Activated naive CD8-positive, alpha-beta T cell treated with anti-CD3 and anti-CD28 coated beads for 36 hours (primary cell): Measurements from ENCODE around the gene PSKH1. TPM values are rescaled to one million over a fixed set of nuclear protein-coding genes. Genes with fewer than 3 reads are reported as not detected.

ENCODE experiments used
- DNase-seq: peaks from one replicate; pipeline ENCODE4 v3.0.0; 2021
- H3K27ac Mint-ChIP-seq: one replicate; pipeline ENCODE4 v1.8.0; 2022; ENCODE audit warnings: mild to moderate bottlenecking, moderate library complexity, mixed read lengths
- H3K27me3 Mint-ChIP-seq: one replicate; pipeline ENCODE4 v1.8.0; 2022; ENCODE audit warnings: mild to moderate bottlenecking, mixed read lengths
- H3K36me3 Mint-ChIP-seq: one replicate; pipeline ENCODE4 v1.8.0; 2021; ENCODE audit warnings: mild to moderate bottlenecking, mixed read lengths
- H3K4me1 Mint-ChIP-seq: one replicate; pipeline ENCODE4 v1.8.0; 2021; ENCODE audit warnings: mixed read lengths
- H3K4me3 Mint-ChIP-seq: one replicate; pipeline ENCODE4 v1.8.0; 2022; ENCODE audit warnings: mild to moderate bottlenecking, moderate library complexity, mixed read lengths
- H3K9me3 Mint-ChIP-seq: one replicate; pipeline ENCODE4 v1.8.0; 2022; ENCODE audit warnings: mixed read lengths
- total RNA-seq, 2 experiments: library from RNA; stranded (reverse); gene quantifications; one replicate each; pipeline ENCODE4 v1.2.3, GENCODE V29; 2021

PSKH1 gene
- total RNA-seq = 10 to 100 TPM in 1 of 2 experiments, 1 to 10 TPM in 1; 9.9 to 10.6 TPM

DNA sequence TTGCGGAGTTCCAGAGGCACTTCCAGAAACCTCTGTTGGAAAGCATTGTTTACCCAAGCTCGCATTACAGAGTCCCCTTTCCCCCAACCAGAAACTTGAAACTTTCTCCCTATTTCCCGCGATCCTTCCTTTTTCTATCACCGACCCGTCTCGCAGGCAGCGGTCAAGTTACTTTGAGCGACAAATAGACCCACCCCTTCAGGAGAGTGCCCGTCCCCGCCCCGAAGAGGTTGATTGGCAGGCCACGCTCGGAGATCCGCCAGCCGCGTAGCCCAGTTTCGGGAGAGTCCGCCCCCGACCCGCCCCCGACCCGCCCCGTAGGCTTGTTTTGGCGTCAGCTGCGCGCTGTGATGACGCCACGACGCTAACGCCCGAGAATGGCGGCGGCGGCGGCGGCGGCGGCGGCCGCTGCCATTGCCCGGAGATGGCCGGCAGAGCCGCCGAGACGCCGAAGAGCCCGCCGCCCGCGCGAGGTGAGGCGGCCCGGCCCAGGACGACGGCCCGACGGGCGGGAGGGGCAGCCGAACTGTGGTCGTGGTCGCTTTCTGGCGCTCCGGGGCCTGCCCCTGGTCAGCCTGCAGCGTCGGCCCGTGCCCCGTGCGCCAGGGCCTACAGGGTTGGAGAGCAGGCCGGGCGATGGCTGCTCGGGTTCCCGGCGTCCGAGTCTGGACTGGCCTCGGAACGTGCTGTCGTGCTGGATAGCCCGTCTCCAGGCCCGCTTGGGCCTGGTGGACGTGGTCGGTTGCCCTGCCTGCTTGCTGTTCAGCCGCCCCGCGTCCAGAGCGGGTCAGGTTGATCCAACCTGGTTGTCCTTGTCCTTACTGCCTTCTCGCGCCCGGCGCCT is at the start of gene PSKH1:
TSS of gene PSKH1 (plus strand) at position 356 of the 844 bp plus-strand sequence. CDS start 15,496 bp downstream, outside the sequence.
- Mint-ChIP-seq H3K27me3 (no peaks in the 10 kb centered on the region), H3K36me3 (no peaks in the 10 kb centered on the region), H3K9me3 (no peaks in the 10 kb centered on the region), H3K4me3 (peak within 1 kb of the TSS; percentile 97), H3K27ac (peak within 1 kb of the TSS; percentile 93), H3K4me1 (peaks cover 19% of the 10 kb centered on the region)
- DNase-seq = peak; percentile 93

DNA sequence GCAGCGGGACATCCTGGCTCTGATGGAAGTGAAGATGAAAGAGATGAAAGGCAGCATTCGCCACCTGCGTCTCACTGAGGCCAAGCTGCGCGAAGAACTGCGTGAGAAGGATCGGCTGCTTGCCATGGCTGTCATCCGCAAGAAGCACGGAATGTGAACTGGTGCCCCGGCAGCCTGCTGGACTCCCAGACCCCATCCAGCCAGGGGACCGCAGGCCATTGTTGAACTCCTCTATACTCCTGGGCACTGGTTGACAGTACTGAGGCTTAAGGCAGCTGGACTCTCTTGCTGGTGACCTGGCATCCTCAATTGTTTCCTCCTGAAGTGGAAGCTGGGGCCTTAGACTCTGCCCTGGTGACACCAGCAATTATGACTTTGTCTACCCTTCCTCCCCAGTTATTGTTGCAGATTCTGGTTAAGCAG is 49.7 kb upstream of the PSKH1 start:
- no peak for DNase-seq
- H3K27me3 Mint-ChIP-seq = no peaks in the 10 kb centered on the region
- peaks cover 38% of the 10 kb centered on the region for H3K4me1 Mint-ChIP-seq
- peak overlapping the region; percentile 95 for H3K4me3 Mint-ChIP-seq
- H3K9me3 Mint-ChIP-seq = no peaks in the 10 kb centered on the region
- H3K27ac Mint-ChIP-seq = peak overlapping the region; percentile 91
- H3K36me3 Mint-ChIP-seq = peaks cover 3% of the 10 kb centered on the region

DNA sequence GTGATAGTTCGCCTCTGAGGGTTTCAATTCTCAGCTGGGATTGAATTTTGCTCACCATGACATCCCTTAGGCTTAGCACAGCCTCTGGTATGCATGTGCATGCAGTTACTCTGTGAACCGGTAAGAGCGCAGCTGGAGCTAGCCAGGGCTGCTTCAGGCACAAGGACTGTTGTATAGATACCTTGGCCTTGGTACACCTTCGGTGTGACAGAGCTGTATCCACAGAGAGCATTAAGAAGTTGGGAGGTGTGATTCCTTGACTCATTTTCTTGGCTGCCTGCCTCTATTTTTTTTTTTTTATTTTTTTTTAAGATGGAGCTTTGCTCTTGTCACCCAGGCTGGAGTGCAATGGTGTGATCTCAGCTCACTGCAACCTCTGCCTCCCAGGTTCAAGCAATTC is 48.6 kb upstream of the PSKH1 start:
- Mint-ChIP-seq H3K27ac (peak overlapping the region; percentile 91), H3K4me1 (peaks cover 39% of the 10 kb centered on the region), H3K27me3 (no peaks in the 10 kb centered on the region), H3K4me3 (peak overlapping the region; percentile 95), H3K36me3 (peaks cover 3% of the 10 kb centered on the region), H3K9me3 (no peaks in the 10 kb centered on the region)
- no peak for DNase-seq

DNA sequence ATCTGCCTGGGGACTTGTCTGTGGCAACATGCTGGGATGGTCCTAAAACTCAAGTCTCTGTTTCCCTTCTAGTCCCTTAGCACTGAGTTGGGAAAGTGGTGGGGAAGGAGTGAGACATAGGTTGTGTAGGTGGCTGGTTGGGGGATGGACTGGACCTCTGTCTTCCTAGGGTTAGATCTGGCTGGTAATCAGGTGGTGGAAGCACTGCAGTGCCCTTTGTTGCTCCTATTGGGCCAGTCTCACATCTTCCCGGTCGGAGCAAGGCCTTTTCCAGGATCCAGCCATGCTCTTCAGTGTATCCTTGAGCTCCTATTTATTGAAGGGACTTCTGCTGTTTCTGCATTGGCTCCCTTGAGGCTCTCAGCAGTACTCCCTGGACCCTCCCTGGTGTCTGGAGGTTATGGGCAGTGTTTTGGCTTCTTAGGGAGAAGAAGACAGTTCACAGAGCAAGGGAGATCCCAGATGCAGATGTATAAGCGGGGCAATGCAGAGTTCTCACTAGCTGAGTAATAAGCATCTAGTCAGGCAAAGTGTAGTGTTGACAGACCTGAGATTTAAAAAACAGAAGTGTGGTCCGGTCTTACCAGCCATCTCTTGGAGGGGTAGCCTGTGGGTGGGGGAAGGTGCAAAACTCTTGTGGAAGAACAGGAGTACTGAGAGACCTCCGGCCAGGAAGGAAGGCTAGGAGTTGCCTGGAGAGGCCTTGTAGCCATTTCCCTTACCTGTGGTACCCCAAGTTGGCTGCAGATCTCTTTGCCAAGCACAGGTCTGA is 47.6 kb upstream of the PSKH1 start:
- Mint-ChIP-seq H3K4me1 (peaks cover 39% of the 10 kb centered on the region), H3K9me3 (no peaks in the 10 kb centered on the region)

DNA sequence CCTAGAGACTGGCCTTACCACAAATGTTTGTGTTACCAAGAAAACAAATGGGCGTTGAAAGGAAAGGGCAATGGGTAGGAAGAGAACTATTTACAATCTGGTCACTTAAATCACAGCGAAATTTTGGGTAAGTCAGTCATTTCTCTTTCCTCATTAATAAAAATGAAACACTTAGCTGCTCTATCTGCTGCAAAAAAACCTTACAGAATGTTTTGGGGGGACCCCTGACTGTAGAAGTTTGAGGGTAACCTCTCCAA is 47.1 kb upstream of the PSKH1 start:
- H3K4me3 Mint-ChIP-seq = peak overlapping the region; percentile 85
- H3K27ac Mint-ChIP-seq = peak overlapping the region; percentile 88
- H3K4me1 Mint-ChIP-seq = peaks cover 39% of the 10 kb centered on the region
- H3K27me3 Mint-ChIP-seq = no peaks in the 10 kb centered on the region
- no peaks in the 10 kb centered on the region for H3K9me3 Mint-ChIP-seq
- no peak for DNase-seq
- peaks cover 10% of the 10 kb centered on the region for H3K36me3 Mint-ChIP-seq

More for the DNA sequence above, 47.6 kb upstream of the PSKH1 start:
- H3K36me3 Mint-ChIP-seq = peaks cover 10% of the 10 kb centered on the region
- peak overlapping the region; percentile 88 for H3K27ac Mint-ChIP-seq
- no peaks in the 10 kb centered on the region for H3K27me3 Mint-ChIP-seq
- DNase-seq = no peak
- H3K4me3 Mint-ChIP-seq = peak overlapping the region; percentile 85

DNA sequence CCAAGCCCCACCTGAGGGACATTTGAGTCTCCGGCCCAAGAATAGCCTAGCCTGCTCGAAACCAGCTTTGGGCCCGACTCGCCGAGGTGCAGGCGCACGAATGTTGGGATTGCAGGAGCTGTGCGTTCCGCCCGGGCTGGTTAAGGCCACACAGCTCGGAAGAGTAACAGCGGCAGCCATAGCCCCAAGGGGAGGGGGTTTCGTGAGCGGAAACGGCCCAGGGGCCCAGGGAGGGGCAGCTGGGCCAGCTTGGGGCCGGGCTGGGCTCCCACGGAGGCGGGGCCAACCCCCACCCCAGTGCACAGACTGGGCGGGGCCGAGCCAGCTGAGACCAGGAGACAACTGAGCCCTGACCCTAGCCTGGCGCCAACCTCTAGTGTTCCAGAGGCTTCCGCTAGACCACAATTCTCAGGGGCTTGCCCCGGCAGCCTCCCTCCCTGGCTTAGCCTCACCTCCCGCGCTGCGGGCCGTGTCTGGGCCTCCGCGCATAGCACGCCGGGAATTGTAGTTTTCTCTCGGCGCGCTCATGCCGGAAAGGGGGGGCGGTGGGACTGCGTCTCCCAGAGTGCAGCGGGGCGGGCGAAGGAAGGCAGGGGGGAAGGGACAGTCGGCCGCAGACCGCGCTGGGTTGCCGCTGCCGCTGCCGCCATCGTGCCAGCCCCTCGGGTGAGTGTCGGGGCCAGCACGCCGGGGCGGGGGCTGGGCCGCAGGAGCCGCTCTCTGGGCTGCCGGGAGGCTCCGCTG is 46.6 kb upstream of the PSKH1 start, which contains the start of gene NUTF2:
TSS of gene NUTF2 (plus strand) at position 614 of the 744 bp plus-strand sequence. CDS start 18,198 bp downstream, outside the sequence.
- H3K4me3 Mint-ChIP-seq = peak within 1 kb of the TSS; percentile 96
- H3K27me3 Mint-ChIP-seq = no peaks in the 10 kb centered on the region
- peaks cover 10% of the 10 kb centered on the region for H3K36me3 Mint-ChIP-seq
- peak; percentile 97 for DNase-seq
- H3K27ac Mint-ChIP-seq = peak within 1 kb of the TSS; percentile 88
- no peaks in the 10 kb centered on the region for H3K9me3 Mint-ChIP-seq
- H3K4me1 Mint-ChIP-seq = peaks cover 37% of the 10 kb centered on the region

DNA sequence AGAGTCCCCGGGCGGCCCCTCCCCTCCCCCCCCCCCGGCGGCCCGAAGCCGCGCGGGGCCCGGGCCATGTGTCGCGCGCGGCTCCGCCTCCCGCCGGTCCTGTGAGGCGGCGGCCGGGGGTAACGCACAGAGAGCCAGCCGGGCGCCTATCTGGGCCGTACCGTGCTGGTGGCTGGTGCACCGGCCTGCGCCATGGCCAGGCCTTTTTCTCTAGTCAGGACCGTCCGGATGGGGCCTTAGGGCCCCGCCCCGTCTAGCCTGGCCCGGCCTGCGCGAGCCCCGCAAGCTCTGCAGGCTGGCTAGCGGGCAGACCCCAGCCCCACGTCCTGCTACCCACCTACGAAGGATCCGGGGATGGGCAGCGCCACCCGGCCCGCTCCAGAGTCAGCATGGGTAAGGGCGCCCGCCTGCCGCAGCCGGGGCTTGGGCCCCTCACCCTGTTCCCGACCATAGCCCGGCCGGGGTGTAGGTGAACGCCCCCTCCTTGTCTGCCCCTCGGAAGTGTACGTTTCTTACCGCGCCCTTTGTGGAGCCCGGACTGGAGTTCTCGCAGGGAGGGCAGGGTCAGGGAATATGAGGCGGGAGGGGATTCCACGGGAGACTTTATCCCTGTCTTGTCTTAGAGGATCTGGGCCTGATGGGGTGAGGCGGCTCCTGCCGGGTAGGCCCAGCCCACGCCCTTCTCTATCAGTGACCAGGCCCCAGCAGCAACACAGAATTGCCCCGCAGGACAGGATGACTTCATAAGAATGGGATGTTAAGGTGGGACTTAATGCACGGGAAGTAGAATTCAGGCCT is 45.8 kb upstream of the PSKH1 start, which contains the start of gene CENPT:
TSS of gene CENPT (minus strand) at position 630 of the 798 bp plus-strand sequence. CDS start 13,834 bp downstream, outside the sequence.
- peak; percentile 27 for DNase-seq
- Mint-ChIP-seq H3K36me3 (peaks cover 10% of the 10 kb centered on the region), H3K4me3 (peak within 1 kb of the TSS; percentile 96), H3K27ac (peak within 1 kb of the TSS; percentile 88), H3K27me3 (no peaks in the 10 kb centered on the region), H3K9me3 (no peaks in the 10 kb centered on the region), H3K4me1 (peaks cover 35% of the 10 kb centered on the region)

DNA sequence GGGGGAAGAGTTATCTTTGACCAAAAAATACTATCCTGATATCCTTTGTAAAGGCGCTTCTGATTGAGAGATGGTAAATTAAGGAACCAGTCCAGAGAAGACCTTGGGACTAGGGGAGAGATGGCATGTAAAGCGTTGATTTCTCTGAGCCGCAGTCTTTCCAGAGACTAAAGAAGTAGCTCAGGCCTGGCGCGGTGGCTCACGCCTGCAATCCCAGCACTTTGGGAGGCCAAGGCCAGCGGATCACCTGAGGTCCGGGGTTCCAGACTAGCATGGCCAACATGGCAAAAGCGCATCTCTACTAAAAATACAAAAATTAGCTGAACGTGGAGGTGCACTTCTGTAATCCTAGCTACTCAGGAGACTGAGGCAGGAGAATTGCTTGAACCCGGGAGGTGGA is 44.9 kb upstream of the PSKH1 start:
- DNase-seq = no peak
- Mint-ChIP-seq H3K9me3 (no peaks in the 10 kb centered on the region), H3K36me3 (peaks cover 10% of the 10 kb centered on the region), H3K4me3 (peak overlapping the region; percentile 96), H3K4me1 (peaks cover 33% of the 10 kb centered on the region), H3K27ac (peak overlapping the region; percentile 86), H3K27me3 (no peaks in the 10 kb centered on the region)

DNA sequence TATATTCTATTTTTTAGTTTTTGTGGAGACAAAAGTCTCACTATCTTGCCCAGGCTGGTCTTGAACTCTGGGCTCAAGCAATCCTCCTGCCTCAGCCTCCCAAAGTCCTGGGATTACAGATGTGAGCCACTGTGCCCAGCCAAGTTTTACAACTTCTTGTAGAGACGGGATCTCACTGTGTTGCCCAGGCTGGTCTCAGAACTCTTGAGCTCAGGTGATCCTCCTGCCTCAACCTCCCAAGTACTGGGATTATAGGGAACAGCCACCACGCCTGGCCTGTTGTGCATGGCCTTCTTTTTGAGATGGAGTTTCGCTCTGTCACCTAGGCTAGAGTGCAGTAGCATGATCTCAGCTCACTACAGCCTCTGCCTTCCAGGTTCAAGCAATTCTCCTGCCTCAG is 39.4 kb upstream of the PSKH1 start:
- H3K27ac Mint-ChIP-seq = no peak overlapping the region
- DNase-seq = no peak
- no peaks in the 10 kb centered on the region for H3K9me3 Mint-ChIP-seq
- H3K4me3 Mint-ChIP-seq = no peak overlapping the region
- H3K27me3 Mint-ChIP-seq = no peaks in the 10 kb centered on the region
- H3K4me1 Mint-ChIP-seq = peaks cover 18% of the 10 kb centered on the region
- H3K36me3 Mint-ChIP-seq = peaks cover 9% of the 10 kb centered on the region

DNA sequence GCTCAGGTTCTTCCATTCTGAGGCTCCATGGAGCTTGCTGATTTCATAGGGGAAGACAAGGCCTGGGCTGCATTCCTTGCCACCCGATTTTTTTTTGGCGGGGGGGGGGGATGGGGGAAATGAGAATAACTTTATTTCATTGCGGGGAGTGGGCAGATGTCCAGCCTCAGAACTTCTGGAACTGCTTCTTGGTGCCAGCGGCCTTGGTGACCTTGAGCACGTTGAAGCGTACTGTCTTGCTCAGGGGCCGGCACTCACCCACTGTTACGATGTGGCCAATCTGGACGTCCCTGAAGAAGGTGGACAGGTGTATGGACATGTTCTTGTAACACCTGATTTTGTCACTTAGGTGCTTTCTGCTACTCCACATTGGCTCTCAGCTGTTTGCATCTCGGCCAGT is 37.3 kb upstream of the PSKH1 start:
- H3K4me3 Mint-ChIP-seq = no peak overlapping the region
- H3K27me3 Mint-ChIP-seq = no peaks in the 10 kb centered on the region
- H3K36me3 Mint-ChIP-seq = peaks cover 4% of the 10 kb centered on the region
- no peaks in the 10 kb centered on the region for H3K9me3 Mint-ChIP-seq
- peaks cover 18% of the 10 kb centered on the region for H3K4me1 Mint-ChIP-seq
- no peak overlapping the region for H3K27ac Mint-ChIP-seq
- DNase-seq = no peak

DNA sequence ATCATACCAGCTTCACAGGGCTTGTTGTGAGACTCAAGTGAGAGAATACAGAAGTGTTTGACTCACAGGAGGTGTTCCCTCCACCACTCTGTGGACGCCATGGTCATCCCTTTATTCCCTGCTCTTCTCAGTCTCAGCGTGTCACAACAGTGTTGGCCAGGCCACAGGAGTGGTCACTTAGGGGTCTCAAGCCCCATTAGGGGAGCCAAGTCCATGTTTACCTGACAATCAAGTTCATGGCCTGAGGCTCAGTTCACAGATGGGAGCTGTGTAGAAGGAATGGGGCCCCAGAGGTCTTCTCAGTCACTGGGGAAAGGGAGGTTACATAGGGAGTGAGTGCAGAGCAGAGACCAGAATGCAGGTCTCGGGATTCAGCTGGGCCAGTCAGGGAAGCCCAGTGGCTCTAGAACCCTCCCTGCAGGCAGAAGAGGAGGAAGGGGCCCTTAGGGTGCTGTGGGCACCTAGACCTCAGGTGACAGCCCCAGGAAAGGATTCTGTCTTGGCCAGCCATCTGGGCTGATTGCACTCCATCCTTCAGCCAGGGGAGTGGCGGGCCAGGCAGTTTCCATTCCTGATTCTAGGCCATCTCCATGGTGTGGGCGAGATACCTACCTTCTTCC is 36.0 kb upstream of the PSKH1 start:
- Mint-ChIP-seq H3K27me3 (no peaks in the 10 kb centered on the region), H3K4me3 (no peak overlapping the region), H3K9me3 (no peaks in the 10 kb centered on the region), H3K27ac (no peak overlapping the region), H3K36me3 (peaks cover 4% of the 10 kb centered on the region), H3K4me1 (peaks cover 18% of the 10 kb centered on the region)
- DNase-seq = no peak

DNA sequence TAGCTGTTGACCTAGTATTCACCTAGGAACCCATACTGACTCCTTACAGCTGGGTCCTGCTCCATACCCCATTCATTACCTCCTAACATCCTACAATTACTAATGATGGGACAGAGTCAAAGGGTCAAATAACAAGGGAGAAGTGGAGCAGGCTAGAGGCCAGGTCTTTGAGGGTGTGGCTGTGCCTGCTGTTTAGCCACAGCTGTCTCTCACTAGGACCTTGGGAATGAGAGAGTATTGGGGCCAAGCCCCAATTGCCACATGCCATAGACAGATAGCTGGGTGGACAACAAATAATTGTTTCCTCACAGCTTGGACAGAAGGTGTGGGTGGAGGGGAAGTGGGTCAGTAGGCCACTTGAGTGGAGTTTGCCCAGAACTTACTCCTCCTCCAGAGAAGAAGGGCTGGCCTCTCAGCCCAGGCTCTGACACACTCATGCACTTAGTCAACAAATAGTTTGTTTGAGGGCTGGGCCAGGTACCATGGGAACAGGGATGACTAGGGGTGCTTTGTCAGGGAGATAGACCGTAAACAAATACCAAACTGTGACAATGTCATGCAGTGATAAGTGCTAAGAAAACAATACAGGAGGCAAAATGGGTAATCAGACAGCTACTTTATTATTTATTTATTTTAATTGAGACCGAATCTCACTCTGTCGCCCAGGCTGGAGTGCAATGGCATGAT is 35.4 kb upstream of the PSKH1 start:
- H3K4me1 Mint-ChIP-seq = peaks cover 18% of the 10 kb centered on the region
- no peak overlapping the region for H3K4me3 Mint-ChIP-seq
- H3K27me3 Mint-ChIP-seq = no peaks in the 10 kb centered on the region
- H3K27ac Mint-ChIP-seq = no peak overlapping the region
- no peaks in the 10 kb centered on the region for H3K9me3 Mint-ChIP-seq
- H3K36me3 Mint-ChIP-seq = peaks cover 4% of the 10 kb centered on the region
- DNase-seq = no peak

DNA sequence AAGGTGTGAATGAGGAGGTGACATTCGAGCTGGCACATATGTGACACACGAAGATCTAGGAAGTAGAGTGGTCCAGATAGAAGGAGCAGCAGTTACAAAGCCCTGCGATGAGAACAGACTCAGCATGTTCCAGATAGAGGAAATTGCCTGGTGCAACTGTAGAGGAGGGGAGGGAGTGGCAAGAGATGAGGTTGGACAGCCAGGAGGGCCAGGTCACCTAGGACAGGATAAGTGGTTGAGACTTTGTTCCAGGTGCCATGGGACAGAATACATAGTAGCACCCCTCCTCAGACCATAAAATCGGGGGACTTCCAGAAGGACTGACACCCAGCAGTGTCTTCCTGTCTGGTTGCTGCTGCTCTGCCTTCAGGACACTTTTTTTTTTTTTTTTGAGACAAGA is 34.6 kb upstream of the PSKH1 start:
- Mint-ChIP-seq H3K4me1 (peaks cover 18% of the 10 kb centered on the region), H3K36me3 (peaks cover 4% of the 10 kb centered on the region), H3K27ac (peak overlapping the region; percentile 9), H3K27me3 (no peaks in the 10 kb centered on the region), H3K9me3 (no peaks in the 10 kb centered on the region), H3K4me3 (no peak overlapping the region)
- DNase-seq = no peak
